A549 treated with CORT108297 at 1 μM for 4 hours (cell line): ENCODE results near the gene ACTR10. TPM values are rescaled to one million over a fixed set of nuclear protein-coding genes. Genes with fewer than 3 reads are reported as not detected.

Experiments used
- total RNA-seq: library from RNA; stranded (reverse); fragments of 200-300 nt; extraction: Qiagen RNA extraction; gene quantifications from 5 replicates; pipeline ENCODE4 v1.2.3, GENCODE V29; 2022

The ACTR10 gene
- 42.3 to 54.2 TPM (median 49.7 TPM) in 5 replicates for total RNA-seq

GRCh38 chr14:58199726-58200479 is at the start of gene ACTR10:
ACTR10 (plus strand) TSS chr14:58200149; CDS start chr14:58200218, 69 bp downstream.

GRCh38 chr14:58152014-58152857 is 47.7 kb upstream of the ACTR10 start, which contains the start of gene ARMH4:
ARMH4 (minus strand) TSS chr14:58152213; CDS start chr14:58139358, 12,855 bp downstream.

GRCh38 chr14:58244556-58245387 is 44.8 kb downstream of the ACTR10 start, which contains the start of gene PSMA3:
PSMA3 (plus strand) TSS chr14:58244843; CDS start chr14:58244921, 78 bp downstream.

Other genes with a start within 250 kb of the ACTR10 start
- 0.55 to 0.84 TPM (median 0.69 TPM) in 5 replicates for gene ARMH4, start 47.9 kb upstream of the ACTR10 start, total RNA-seq
- 184 to 274 TPM (median 186 TPM) in 5 replicates for gene PSMA3, start 44.7 kb downstream of the ACTR10 start, total RNA-seq
- gene ARID4A, start 98.4 kb downstream of the ACTR10 start, total RNA-seq = 3.6 to 6.5 TPM (median 5.6 TPM) in 5 replicates
- not detected in 5 replicates for gene TOMM20L, start 195.8 kb downstream of the ACTR10 start, total RNA-seq
- gene TIMM9, start 227.4 kb downstream of the ACTR10 start, total RNA-seq = 60.7 to 98.4 TPM (median 66.0 TPM) in 5 replicates
- 8.2 to 11.5 TPM (median 9.4 TPM) in 5 replicates for gene KIAA0586, start 227.6 kb downstream of the ACTR10 start, total RNA-seq